HepG2 (cell line): Measurements from ENCODE around the gene HMGN4. TPM values are rescaled to one million over a fixed set of nuclear protein-coding genes. Genes with fewer than 3 reads are reported as not detected.
A peak's percentile ranks its signal among the peaks of the same experiment; 100 is the strongest.

ENCODE experiments used
- AKNA ChIP-seq: sonication (generic); formaldehyde crosslinking; IDR thresholded peaks from 2 replicates; pipeline ENCODE4 v1.4.0; 2020; ENCODE audit warnings: missing genetic modification reagents, borderline replicate concordance
- GMEB1 ChIP-seq: sonication (generic); formaldehyde crosslinking; IDR thresholded peaks from 2 replicates; pipeline ENCODE4 v1.5.1; 2020; ENCODE audit warnings: missing genetic modification reagents, mild to moderate bottlenecking, borderline replicate concordance
- HDAC1 ChIP-seq: sonication (generic); formaldehyde crosslinking; IDR thresholded peaks from 2 replicates; pipeline ENCODE4 v1.5.1; 2020; ENCODE audit warnings: mild to moderate bottlenecking, missing genetic modification reagents
- MIER2 ChIP-seq: IDR thresholded peaks from 2 replicates; pipeline ENCODE4 v1.6.1; 2016; ENCODE audit warnings: missing biosample characterization, missing genetic modification reagents
- NFE2 ChIP-seq: sonication (generic); formaldehyde crosslinking; IDR thresholded peaks from 2 replicates; pipeline ENCODE4 v1.4.0; 2020; ENCODE audit warnings: missing genetic modification reagents
- NFYC ChIP-seq: IDR thresholded peaks from 2 replicates; pipeline ENCODE4 v1.6.1; 2016; ENCODE audit warnings: missing genetic modification reagents, missing compliant biosample characterization
- RELA ChIP-seq: sonication (generic); formaldehyde crosslinking; IDR thresholded peaks from 2 replicates; pipeline ENCODE4 v1.4.0; 2020; ENCODE audit warnings: missing genetic modification reagents
- RNF2 ChIP-seq: fragments of 450-650 bp; conservative IDR thresholded peaks from 2 replicates; pipeline ENCODE4 v1.6.1; 2016; ENCODE audit warnings: low read depth
- SALL1 ChIP-seq: sonication (generic); formaldehyde crosslinking; IDR thresholded peaks from 2 replicates; pipeline ENCODE4 v1.8.0; 2022; ENCODE audit warnings: mild to moderate bottlenecking, missing genetic modification reagents
- SMC3 ChIP-seq: IDR thresholded peaks from 2 replicates; pipeline ENCODE4 v1.6.1; 2011; ENCODE audit warnings: low read length, improper control_type of control experiment
- SNAI1 ChIP-seq: sonication (generic); formaldehyde crosslinking; IDR thresholded peaks from 2 replicates; pipeline ENCODE4 v1.5.0; 2020; ENCODE audit warnings: mild to moderate bottlenecking, missing genetic modification reagents, borderline replicate concordance
- ZBTB14 ChIP-seq: sonication (generic); formaldehyde crosslinking; IDR thresholded peaks from 2 replicates; pipeline ENCODE4 v1.4.0; 2020; ENCODE audit warnings: missing genetic modification reagents
- ZNF18 ChIP-seq: sonication (generic); formaldehyde crosslinking; IDR thresholded peaks from 2 replicates; pipeline ENCODE4 v1.8.0; 2022; ENCODE audit warnings: mild to moderate bottlenecking, missing genetic modification reagents; ENCODE audit not compliant: insufficient replicate concordance
- ZNF354B ChIP-seq: sonication (generic); formaldehyde crosslinking; IDR thresholded peaks from 2 replicates; pipeline ENCODE4 v1.8.0; 2022; ENCODE audit warnings: mild to moderate bottlenecking, missing genetic modification reagents
- ZNF704 ChIP-seq: sonication (generic); formaldehyde crosslinking; IDR thresholded peaks from 2 replicates; pipeline ENCODE4 v1.8.1; 2023; ENCODE audit warnings: mild to moderate bottlenecking, inconsistent platforms, moderate library complexity, missing genetic modification reagents, borderline replicate concordance
- ZNF713 ChIP-seq: sonication (generic); formaldehyde crosslinking; IDR thresholded peaks from 2 replicates; pipeline ENCODE4 v1.4.0; 2020; ENCODE audit warnings: mild to moderate bottlenecking, missing genetic modification reagents
- ZNF740 ChIP-seq: sonication (generic); formaldehyde crosslinking; IDR thresholded peaks from 2 replicates; pipeline ENCODE4 v1.4.0; 2020; ENCODE audit warnings: missing genetic modification reagents
- ZNF749 ChIP-seq: sonication (generic); formaldehyde crosslinking; IDR thresholded peaks from 2 replicates; pipeline ENCODE4 v1.8.0; 2022; ENCODE audit warnings: mild to moderate bottlenecking, missing genetic modification reagents, moderate library complexity, borderline replicate concordance
- polyA plus RNA-seq, 8 experiments: library from polyadenylated mRNA; depleted of rRNA in 3 of 8; stranded (reverse) in 7 of 8; unstranded in 1 of 8; fragments of >200 nt; fragmentation: Illumina TruSeq in 4 of 8; extraction: Trizol in 4 of 8; gene quantifications; 2 replicates each; pipeline versions ENCODE4 v1.2.1 to v1.2.3, GENCODE V29; 2011 to 2016; ENCODE audit warnings: low read depth in 4 of 8, missing spikeins in 1 of 8, mixed read lengths in 1 of 8; ENCODE audit not compliant: insufficient read depth in 1 of 8
- total RNA-seq, 5 experiments: library from RNA; depleted of rRNA; stranded (reverse); fragments of >200 nt; fragmentation: Illumina TruSeq; extraction: Trizol; gene quantifications; 2 replicates each; pipeline ENCODE4 v1.2.3, GENCODE V29; 2016; ENCODE audit warnings: low read depth in 1 of 5

Gene HMGN4
- total and polyA plus RNA-seq, 2 of the 13 experiments (the other 11 are each of a cell fraction or from before 2014, with no cell fraction given), result 39.9 to 52.1 TPM

- no peak for TF ChIP-seq GMEB1 (CRISPR knock-in tag)
- TF ChIP-seq HDAC1 (CRISPR knock-in tag), result peak; percentile 51
- TF ChIP-seq ZNF749, result no peak
- TF ChIP-seq ZNF713 (CRISPR knock-in tag), result no peak
- TF ChIP-seq ZNF354B (CRISPR knock-in tag), result no peak
- no peak for TF ChIP-seq RNF2
- TF ChIP-seq SMC3, result no peak
- peak; percentile 35 for TF ChIP-seq ZNF18
- 0 out of 2 replicates have a peak, but pooled peaks have one; percentile 46 for TF ChIP-seq ZNF740
- TF ChIP-seq ZBTB14 (CRISPR knock-in tag), result no peak
- TF ChIP-seq AKNA (CRISPR knock-in tag), result no peak
- no peak for TF ChIP-seq SNAI1 (CRISPR knock-in tag)
- no peak for TF ChIP-seq RELA
- TF ChIP-seq SALL1 (CRISPR knock-in tag), result peak; percentile 74
- no peak for TF ChIP-seq NFE2
- TF ChIP-seq ZNF704 (CRISPR knock-in tag), result no peak; the same call in 1 of the 2 replicates
- no peak for TF ChIP-seq MIER2 (CRISPR knock-in tag)
- 0 out of 2 replicates have a peak, but pooled peaks have one; percentile 1 for TF ChIP-seq NFYC (CRISPR knock-in tag)
These were observed 15.7 kb downstream of the HMGN4 start (continued) for GRCh38 chr6:26553635-26554446.
